ENCODE results near the gene SCO2.

SCO2 gene

DNA sequence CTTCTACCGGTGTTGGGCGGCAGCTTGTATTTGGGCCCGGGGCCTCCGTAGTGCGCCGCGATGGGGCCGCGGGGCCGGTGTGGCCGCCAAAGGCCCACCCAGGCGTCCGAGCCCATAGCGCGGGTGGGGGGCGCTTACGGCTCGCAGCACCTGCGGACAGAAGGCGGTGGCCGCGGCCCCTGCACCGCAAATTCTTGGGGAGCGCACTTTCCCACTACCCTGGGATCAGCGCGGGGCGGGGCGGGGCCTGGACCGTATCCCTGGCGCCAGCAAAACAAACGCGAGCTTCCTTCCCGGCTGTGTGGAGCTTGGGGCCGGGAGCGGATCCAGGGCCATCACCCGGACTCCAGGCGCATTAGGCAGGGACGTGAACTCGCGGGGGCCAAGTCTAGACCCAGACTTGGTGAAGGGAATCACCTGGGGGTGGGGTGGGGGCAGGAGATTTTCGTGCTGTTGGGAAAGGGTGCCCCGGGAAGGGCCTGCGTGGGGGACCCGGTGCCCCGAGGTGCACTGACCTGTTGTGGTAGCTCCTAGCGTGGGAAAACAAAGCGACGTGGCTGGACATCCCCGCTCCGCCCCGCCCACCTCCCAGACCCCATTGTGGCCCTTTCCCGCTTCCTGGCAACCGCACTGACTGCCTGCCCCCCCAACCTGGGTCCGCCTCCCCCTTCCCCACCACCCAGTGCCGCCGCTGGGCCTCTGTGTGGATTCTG is 6.7 kb upstream of the SCO2 start:
- peak; percentile 65 for DNase-seq (ENCODE audit: low read depth)

DNA sequence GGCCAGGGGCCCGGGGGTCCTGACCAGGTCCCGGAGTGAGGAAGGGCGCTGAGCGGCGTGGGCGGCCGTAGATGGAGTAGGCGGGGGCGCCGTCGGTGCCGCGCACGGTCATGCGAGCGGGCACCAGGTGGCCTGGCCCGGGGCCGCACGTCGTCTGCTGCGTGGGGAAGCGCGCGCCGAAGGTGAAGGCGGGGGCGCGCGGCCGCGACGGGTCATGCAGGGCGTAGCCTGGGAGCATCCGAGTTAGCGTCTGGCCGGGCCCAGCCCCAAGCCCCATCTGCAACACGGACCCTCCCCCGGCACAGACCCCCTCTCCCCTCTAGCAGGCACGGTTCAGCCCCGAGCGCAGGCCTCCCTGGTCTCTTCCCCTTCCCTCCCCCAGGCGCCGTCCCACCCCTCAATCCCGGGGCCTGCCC is 6.2 kb upstream of the SCO2 start:
- peak; percentile 53 for DNase-seq (ENCODE audit: low read depth)

GRCh38 chr22:50530877-50531545 is 5.6 kb upstream of the SCO2 start:
- peak; percentile 91 for DNase-seq (ENCODE audit: low read depth)

- DNase-seq (ENCODE audit: low read depth): no peak
These were observed 5.1 kb upstream of the SCO2 start for GRCh38 chr22:50530580-50530876.

- DNase-seq (ENCODE audit: low read depth): peak; percentile 89
These were observed 4.6 kb upstream of the SCO2 start, which contains the start of gene TYMP for GRCh38 chr22:50529897-50530579. TYMP (minus strand) TSS chr22:50530012; CDS start chr22:50529709, 303 bp downstream.

DNA sequence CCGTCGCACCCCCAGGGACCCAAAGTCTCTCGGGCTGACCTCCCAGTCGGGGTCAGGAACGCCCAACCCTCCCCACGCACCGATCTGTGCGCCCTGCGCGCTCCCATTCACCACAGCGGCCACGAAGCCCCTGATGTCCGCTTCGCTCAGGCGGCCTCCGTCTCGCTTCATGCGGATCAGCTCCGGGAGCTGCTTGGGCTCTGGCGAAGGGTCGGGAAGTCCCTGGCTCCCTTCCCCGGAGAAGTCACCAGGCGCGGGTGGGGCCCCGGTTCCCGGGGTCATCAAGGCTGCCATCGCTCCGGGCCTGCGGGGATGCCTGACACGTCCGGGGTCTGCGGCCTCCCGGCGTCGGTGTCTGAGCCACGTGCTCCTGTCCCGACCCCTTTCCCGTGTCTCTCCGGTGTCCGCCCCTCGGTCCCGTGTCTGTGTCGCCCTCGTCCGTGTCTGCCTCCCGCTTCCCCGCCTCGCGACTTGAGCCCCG is 4.1 kb upstream of the SCO2 start:
- DNase-seq (ENCODE audit: low read depth): no peak

DNA sequence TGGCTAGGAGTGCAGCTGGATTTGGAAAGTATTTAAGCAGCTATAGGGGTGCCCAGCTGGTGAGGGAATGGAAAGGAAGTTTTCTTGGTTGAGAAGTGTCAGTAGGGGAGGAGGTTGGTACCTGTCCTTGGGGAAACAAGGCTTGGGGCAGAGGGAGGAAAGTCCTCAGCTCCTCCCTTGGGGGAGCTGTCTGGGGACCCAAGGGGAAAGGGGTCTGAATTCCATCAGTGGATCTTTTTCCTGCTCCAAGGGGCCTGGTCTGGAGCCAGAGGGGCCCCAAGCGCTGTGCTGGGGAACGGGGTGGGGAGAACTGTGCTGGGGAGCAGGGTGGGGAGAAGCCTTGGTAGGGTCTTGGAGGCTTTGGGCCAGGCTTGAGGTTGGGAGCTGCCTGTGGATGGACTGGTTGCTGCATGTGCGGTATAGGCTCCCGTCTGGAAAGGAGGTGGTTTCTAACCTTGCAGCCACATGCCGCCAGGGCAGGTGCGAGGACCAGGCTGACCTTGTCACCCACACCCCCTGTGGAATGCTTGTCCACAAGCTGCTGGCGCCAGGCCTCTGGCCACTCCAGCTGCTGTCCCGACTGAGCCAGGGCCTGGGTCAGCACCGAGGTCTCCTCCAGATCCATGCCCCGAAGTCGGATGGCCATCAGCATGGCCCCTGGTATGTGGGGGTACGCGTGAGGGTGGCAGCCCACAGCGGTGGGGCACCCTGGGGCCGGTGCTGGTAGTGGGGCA is 3.5 kb upstream of the SCO2 start:
- DNase-seq (ENCODE audit: low read depth): no peak

GRCh38 chr22:50527921-50528681 is 2.7 kb upstream of the SCO2 start:
- DNase-seq (ENCODE audit: low read depth): no peak

DNA sequence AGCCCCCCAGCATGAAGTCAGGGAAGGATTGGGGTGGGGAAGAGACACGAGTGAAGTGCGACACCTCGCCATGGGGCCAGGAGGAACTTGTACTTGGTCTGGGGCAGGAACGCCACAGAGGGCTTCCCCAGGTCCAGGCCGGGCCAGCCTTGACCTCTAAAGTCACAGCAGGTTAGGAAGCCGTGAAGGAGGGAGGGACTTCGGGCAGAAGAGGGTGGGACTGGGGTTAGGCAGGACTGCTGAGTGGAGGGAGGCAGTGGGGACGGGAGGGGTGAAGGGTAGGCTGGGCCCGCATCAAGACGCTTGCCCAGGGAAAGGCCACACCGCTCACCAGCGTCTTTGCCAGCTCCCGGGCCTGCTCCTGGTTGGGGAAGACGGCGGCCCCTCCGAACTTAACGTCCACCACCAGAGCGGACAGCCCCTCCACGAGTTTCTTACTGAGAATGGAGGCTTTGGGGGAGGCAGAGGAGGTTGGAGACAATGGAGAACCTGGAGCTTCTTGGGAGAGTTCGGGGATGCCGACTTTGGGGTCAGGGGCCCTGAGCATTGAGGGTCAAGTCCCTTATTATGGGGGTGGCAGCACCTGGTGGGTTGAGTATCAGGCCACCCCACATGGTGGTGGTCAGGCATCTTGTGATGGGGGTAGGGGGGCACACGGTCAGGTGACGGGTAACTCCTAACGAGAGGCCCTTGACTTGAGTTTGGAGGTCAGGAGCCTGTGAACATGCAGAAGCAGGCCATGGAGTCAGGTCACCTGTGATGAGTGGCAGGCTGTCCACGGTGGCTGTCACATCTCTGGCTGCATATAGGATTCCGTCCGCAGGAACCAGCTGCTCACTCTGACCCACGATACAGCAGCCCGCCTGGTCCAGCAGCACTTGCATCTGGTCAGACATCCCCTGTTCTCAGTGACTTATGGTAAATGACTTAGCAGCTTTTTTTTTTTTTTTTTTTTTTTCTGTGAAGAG is 1.7 kb upstream of the SCO2 start:
- peak; percentile 65 for DNase-seq (ENCODE audit: low read depth)

DNA sequence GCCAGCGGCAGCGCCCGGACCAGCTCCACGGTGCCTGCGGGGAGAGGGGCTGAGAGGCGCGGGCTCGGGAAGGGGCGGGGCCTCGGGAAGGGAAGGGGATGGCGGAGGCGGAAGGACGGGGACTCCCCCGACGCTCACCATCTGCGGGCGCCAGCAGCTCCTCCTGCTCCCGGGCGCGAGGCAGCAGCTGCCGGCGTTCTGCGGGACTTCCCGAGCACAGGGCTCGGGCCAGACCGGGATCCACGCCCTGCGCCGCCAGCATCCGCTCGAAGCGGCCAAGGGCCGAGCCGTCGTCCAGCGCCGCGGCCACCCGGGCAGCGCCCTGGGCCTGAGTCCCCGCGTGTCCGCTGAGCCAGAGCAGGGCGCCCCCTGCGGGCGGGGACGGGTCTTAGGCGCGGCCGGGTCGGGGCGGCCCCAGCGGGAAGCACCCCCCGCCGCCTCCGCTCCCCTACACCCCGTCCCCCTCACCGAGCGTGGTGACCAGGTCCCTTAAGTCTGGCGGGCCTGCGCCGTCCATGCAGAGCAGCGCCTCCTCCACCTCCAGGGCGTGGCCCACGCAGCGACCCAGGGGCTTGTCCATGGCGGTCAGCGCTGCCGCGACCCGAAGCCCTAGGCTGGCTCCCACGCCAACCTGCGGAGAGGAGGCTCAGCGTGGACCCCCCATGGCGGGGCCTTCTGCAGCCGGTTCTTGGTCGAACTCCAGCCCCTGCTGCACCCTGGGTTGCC is 873 bp upstream of the SCO2 start:
- DNase-seq (ENCODE audit: low read depth): peak; percentile 64

DNA sequence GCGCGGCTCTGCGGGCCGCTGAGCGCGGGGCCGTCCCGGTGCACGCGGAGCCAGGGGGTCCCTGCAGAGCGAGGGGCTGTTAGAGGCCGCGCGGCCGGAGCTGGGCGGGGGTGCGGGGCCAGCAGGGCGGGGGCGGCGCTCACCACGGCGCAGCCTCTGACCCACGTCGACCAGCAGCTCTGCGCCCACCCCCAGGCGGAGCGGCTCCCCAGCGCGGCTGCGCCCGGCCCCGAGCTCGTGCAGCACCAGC is 385 bp upstream of the SCO2 start:
- no peak for DNase-seq (ENCODE audit: low read depth)

DNA sequence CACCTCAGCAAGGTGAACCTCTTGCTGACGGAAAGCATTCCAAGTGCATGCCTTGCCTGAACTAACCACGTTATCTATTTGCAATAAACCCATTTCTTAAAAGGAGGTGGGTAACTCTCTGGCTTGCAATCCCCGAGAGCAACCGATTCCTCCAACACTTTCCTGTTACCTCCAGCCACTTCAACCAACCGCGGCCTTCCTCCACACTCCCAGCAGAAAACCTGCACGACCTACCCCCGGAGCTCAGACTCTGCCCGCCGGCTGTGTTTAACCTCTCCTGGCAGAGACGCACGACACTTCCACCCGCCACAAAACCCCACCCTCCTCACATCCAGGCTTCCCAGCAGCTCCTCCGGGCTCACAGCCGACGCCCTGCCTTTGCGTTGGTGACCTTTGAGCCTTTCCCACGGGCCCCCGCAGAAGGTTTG is 708 bp downstream of the SCO2 start:
- DNase-seq (ENCODE audit: low read depth): no peak

DNA sequence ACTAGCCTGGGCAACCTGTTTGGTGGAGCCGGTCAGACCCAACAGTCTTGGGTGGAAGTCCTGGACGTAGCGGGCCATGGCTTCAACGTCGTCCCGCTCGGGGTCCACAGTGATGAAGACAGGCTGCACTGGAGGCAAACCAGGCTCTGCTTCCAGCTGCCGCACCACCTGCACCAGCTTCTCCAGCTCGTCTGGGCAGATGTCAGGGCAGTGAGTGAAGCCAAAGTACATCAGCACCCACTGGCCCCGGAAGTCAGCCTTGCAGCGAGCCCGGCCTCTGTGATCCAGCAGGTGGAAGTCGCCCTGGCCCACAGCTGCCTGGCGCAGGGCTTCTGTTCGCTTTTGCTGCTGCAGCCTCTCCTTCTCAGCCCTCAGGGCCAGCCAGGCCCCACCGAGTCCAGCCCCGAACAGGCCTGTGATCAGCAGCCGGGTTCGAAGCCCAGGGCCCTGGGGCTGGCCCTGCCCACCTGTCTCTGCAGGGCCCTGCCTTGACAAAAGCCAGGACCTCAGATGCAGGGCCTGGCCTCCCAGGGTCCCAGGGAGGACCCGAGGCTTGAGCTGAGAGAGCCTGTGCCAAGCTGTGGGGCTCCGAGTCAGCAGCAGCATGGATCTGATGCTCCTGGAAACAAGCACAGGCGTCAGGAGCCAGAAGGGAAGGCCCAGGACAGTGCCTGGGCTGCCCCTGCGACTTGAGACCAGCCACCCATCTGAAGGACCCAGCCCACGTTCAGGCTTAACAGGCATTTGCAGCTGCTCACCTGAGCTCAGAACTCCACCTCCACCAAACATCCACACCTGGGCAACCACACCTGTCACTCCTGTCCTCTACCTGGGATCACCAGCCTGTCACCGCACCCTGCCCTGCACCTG is 1.4 kb downstream of the SCO2 start:
- no peak for DNase-seq (ENCODE audit: low read depth)

- DNase-seq (ENCODE audit: low read depth): no peak
These were observed 2.0 kb downstream of the SCO2 start for GRCh38 chr22:50523458-50523805.

GRCh38 chr22:50522806-50523438 is 2.5 kb downstream of the SCO2 start:
- DNase-seq (ENCODE audit: low read depth): no peak

- DNase-seq (ENCODE audit: low read depth): no peak
These were observed 3.1 kb downstream of the SCO2 start for GRCh38 chr22:50522208-50522805.

DNA sequence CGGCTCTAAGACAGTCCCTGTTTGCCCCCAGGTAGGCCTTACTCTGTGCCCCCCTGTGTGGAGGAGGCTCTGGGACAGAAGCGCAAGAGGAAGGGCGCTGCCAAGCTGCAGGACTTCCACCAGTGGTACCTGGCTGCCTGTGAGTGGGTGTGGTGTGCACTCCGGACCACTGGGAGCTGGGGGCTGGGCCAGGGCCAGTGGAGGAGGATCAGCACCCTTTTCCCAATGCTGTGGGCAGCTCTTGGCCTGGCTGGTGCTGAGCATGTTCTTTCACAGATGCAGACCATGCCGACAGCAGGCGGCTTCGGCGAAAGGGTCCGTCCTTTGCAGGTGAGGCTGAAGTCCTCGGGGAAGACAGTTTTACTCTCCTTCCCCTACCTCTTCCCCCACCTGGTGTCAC is 3.7 kb downstream of the SCO2 start:
- no peak for DNase-seq (ENCODE audit: low read depth)

DNA sequence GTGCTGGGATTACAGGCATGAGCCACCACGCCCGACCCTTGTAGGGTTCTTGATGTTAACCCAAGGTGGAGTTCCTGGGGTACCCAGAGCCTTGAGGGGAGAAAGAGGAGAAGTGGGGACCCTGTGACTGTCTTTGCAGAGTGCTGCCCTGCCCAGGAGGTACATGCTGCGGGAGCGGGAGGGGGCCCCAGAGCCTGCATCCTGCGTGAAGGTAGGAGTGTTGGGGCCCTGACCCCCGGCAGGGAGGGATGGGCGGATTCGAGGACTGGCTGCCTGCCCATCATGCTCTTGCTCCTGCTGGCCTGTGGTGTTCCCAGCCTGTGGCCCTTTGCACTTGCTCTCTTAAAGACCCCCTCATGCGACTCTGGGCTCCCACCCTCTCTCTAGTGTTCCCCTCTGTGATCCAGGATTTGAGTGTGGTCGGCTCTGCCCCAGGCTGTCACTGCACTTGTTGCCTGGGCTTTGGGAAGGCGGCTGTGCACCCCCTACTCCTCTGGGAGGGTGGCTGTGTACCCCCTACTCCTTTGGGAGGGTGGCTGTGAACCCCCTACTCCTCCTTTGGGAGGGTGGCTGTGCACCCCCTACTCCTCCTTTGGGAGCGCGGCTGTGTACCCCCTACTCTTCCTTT is 4.5 kb downstream of the SCO2 start:
- DNase-seq (ENCODE audit: low read depth): no peak
